Activated CD4-positive, alpha-beta T cell treated with anti-CD3 and anti-CD28 coated beads for 48 hours (primary cell): ENCODE data around the gene FXYD2.

Experiments
- DNase-seq: peaks from one replicate; pipeline ENCODE4 v3.0.0-alpha.2; 2020

The FXYD2 gene

DNA sequence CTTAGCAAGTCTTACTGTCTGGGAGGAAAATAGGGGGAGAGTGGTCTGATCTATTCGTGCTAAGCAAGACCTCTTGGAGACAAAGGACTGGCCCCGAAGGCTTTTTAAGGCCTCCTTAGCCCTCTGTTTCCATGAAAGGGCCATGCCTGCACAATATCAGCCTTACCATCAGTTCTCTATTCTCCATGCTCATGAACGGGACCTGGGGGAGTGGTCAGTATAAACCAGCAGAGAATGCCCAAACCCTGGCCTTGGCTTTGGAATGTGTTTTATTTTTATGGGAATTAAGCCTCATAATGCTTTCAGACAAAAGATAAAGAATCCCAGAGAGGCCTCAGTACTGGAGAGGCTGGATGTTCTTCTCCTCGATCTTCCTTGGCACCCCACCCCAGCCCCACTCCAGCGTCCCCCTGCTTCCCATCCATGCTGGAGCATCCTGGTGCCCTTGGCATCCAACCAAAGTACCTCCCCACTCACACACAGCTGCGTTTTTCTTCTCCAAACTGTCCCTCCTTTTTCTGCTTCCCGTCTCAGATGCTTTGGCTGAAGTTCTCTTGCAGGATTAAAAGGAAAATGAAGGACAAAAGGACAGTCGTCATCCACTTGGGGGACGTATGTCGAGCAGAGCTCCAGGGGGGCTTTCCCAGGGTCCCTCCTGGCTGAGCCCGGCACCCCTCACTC is 33.3 kb upstream of the FXYD2 start:
- DNase-seq = no peak

- DNase-seq = no peak
Measured at GRCh38 chr11:117855912-117856651, 31.5 kb upstream of the FXYD2 start.

- no peak for DNase-seq
Measured at GRCh38 chr11:117855186-117855845, 30.8 kb upstream of the FXYD2 start.

DNA sequence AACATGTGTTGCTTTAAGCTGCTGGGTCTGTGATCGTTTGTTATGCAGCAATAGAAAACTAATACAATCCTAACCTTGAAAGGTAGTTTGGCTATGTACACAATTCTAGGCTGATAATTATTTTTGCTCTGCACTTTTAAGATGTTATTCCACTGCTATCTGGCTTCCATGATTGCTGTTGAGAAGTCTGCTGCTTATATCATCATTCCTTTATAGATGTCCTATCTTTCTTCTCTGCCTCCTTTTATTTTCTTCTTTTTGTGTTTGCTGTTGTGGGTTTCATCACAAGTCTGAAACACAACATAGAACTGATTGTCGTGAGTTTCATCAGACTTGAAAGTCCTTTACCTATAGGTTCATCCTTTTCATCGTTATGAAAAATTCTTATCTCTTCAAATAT is 27.8 kb upstream of the FXYD2 start:
- no peak for DNase-seq

DNA sequence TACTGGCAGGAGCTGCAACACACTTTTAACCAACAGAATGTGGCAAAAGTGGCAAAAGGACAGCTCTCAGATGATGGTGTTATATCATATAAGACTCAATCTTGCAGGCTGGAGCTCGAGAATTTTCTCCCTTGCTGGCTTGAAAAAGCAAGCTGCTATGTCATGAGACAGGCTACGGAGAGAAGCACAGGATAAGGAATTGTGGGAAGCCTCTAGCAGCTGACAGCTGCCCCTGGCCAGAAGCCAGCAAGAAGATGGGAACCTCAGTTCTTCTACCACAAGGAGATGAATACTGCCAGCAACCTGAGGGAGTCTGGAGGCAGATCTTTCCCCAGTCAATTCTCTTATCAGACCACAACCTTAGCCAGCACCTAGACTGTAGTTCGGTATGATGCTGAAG is 27.3 kb upstream of the FXYD2 start:
- DNase-seq = no peak

DNA sequence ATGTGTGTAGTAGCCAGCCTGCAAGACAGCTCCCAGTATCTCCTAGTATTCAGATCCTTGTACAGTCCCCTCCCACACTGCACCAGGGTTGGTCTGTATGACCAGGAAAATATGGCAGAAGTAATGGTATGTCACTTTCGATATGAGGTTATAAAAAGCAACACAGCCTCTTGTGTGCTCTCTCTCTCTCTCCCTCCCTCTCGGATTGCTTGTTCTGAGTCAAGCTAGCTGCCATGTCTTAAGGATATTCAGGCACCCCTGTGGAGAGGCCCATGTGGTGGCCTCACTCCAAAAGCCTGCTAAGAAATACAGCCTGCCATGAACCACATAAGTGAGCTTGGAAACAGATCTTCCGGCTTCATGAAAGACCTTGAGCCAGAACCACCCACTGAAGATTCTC is 26.6 kb upstream of the FXYD2 start:
- DNase-seq = no peak

GRCh38 chr11:117849781-117850414 is 25.4 kb upstream of the FXYD2 start:
- DNase-seq = no peak

DNA sequence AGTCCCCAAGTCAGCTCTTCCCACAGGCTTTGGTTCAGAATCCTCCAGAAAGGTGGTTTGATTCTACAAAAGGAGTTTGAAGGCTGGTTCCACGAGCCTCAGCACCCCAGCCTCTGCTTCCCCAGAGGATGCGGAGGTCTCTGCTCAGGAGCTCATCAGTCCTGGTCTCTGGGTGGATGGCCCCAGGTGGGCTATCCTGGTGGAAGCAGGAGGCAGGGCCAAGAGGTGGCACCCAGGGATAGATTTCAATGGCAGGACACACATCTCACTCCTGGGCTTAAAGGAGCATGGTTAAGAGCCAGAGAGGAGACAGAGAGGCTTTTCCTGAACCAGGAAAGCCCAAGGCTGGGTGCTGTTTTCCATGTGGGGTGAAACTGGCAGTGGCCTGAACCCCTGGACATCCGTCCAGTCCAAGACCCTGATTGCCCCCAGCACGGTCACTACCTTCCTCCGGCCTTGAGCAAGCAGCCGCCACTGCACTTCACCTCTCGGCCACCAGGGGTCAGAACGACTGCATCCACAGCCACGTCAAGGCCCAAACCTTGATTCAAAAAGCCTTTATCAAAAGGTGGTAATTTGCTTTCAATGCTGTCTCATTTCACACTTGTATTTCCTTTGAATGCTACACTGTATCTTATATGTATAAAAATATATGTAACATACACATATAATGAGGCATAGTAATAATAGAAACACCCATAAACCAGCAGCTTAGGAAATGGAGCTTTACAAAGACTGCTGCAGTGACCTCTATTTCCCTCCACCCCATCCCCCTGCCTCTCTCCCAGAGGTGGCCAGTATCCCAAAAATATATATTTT is 19.3 kb upstream of the FXYD2 start:
- DNase-seq = peak; percentile 89

- DNase-seq = no peak
Measured at GRCh38 chr11:117842131-117842941, 17.8 kb upstream of the FXYD2 start.

DNA sequence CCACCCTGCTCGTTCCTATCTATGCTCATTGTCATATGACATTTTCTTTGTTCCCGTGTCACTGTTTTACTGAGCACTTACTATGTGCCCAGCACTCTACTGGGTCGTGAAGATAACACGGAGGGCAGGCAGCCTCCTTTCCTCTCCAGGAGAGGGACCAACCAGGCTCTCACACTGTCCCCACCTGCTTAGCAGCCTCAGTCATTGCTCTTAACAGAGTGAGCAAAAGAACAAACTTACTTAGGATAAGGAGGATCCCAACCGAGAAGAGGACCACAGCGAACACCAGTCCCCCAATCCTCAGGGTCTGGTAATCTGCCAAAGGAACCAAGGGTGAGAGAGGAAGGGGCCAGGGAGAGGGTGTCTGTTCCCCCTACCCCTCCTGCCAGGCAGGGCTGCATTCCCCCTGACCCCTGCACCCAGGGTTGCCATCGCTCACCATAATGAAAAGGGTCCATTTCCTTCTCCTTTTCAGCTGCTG is 17.0 kb upstream of the FXYD2 start:
- DNase-seq = no peak

GRCh38 chr11:117840881-117841550 is 16.5 kb upstream of the FXYD2 start:
- DNase-seq = no peak

DNA sequence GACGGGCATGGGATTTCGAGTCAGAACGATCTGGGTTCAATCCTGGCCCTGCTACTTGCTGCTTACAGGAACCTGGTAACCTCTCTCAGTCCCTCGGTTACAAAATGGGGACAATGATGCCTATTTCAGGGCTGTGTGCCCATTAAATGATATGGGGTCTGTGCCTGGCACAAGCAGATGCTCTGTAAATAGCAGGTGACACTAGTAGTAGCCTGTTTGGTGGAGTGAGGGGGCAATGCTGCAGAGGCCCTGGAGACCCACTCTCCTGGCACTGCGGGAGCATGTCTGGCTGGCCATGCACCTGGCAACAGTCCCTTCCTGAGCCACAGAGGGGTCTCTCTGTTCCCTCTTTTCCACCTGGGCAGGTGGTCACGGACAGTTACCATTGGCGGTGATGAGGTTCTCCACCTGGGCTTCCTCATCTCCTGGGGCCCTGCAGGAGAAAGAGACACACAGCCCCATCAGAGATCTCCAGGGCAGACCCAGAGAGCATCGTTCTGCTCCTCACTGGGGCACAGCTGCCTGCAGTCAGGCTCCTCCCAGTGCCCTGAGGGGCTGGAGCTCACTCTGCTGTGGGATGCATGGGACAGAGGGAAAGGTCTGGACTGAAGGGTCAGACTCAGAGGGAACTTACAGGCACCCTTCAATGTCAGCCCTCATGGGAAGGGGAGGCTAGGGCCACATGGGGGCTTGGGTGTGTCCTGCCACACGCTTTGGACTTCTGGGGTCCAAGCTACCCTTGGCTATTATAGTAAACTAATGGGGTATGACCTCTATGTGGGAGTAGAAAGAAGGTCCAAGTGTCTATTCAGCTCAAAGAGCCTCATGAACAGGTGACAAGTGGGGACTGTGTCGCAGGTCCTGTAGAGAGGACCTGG is 15.6 kb upstream of the FXYD2 start:
- DNase-seq = no peak

DNA sequence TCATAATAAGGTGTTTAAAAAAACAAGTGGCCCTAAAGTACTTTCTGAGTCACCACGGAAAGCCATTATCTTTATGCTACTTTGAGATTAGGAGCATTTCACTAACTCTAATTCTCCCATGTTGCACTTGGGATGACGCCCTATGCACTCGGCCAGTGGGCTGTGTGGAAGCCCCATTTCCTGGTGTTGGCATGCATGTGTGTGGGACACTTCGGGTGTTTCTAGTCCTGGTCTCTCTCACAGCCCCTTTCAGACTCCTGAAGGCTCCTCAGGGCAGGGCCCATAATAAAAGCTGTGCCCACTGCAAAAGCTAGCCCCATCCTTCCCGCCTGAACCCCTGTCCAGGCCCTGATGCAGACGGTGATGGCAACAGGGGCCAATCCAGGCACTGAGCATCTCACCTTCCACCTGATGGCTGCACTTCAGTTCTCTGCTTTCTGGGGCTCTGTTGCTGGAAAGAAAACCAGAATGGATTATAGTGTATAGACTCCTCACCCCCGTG is 14.9 kb upstream of the FXYD2 start:
- DNase-seq = peak; percentile 1

GRCh38 chr11:117838901-117839300 is 14.4 kb upstream of the FXYD2 start:
- DNase-seq = peak; percentile 0

- DNase-seq = no peak
Measured at GRCh38 chr11:117837791-117838190, 13.2 kb upstream of the FXYD2 start.

- DNase-seq = no peak
Measured at GRCh38 chr11:117837070-117837776, 12.7 kb upstream of the FXYD2 start.

DNA sequence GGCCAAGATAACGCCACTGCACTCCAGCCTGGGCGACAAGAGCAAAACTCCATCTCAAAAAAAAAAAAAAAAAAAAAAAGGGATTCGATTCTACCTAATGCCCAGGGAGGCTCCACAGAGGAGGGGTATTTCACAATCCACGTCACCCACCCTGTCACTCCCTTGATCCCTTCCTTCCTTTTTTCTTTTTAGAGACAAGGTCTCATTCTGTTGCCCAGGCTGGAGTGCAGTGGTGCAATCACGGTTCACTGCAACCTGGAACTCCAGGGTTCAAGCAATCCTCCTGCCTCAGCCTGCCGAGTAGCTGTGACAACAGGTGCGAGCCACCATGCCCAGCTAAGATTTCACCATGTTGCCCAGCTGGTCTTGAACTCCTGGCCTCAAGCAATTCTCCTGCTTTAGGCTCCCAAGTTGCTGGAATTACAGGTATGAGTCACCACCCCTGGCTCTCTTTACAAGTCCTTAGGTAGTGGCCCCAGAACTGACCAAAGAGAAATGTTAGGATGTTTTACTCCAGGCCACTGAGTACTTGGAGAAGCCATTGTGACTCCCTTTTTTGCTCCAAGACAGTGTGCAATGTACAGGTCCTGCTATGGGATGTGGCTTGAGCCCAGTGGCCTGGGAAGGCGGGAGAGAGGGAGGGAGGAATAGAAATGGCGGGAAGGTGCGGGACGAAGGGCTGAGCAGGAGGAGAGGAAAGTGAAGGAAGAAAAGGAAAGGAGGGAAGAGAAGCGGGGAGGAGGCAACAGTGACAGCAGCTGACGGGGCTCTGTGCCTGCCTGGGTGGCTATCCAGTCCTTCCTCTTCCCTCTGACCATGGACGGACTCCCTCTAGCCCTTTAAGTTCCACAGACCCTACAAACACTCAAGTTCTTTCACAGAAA is 11.8 kb upstream of the FXYD2 start:
- no peak for DNase-seq

DNA sequence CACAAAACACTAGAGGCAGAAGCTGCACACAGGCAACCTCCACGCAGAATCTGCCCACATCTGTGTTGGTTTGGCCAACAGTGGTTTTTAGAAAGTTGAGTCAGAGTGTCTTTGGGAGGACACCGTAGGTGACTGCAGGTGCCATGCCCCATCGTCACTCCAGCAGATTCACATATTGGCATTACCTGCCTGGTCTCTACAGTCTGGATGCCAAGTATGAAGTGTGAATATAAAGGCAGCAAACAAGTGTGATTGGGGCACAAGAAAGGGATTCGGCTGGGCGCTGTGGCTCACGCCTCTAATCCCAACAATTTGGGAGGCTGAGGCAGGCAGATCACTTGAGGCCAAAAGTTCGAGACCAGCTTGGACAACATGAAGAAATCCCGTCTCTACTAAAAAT is 11.0 kb upstream of the FXYD2 start:
- no peak for DNase-seq
